ENCODE measurements around the gene EMC6.
A peak's percentile ranks its signal among the peaks of the same experiment; 100 is the strongest.

Gene EMC6

GRCh38 chr17:3668279-3669084, at the start of gene EMC6, which contains the start of gene TAX1BP3:
EMC6 (plus strand) TSS chr17:3668812; CDS start chr17:3669147, 335 bp downstream.
TAX1BP3 (minus strand) TSS chr17:3668578; CDS start chr17:3668526, 52 bp downstream.
- TF ChIP-seq GATA1 (IDR thresholded peaks at IDR 0.05; ENCODE audit: low read depth, low read length), result no peak
- TF ChIP-seq POLR2A (IDR thresholded peaks at IDR 0.05; ENCODE audit: low read length), result peak; percentile 83
- DNase-seq, result peak; percentile 97 to 99

- no peak for DNase-seq
- TF ChIP-seq GATA1 (IDR thresholded peaks at IDR 0.05; ENCODE audit: low read depth, low read length), result no peak
- no peak for TF ChIP-seq POLR2A (IDR thresholded peaks at IDR 0.05; ENCODE audit: low read length)
Measured at GRCh38 chr17:3621146-3621720, 47.4 kb upstream of the EMC6 start.

DNA sequence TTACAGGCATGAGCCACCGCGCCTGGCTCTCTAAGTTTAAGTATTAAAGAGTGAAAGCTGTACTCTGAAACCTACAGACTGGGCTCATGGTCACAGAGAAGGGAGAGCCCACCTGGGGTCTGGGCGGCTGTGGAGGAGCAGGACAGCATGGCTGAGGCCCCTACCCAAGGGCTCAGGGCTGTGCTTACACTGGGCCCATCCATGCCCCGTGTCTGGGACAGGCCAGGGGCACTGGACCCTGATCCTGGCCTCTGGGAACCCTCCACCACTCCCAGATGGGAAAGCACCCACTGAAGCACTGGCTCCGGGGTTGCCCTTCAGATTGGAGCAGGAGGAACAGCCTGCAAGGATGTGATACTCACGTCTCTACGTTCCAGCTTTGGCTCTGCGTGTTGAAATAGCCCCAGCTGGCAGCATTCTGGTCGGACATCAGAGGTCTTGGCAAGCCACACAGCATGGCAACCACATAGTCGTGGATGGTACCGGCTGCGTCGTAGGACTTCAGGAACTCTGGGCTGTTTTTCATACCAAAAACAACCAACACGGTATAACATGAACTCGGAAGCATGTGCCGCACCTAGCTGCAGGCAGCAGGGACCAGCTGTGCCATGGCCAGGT, 45.5 kb upstream of the EMC6 start:
- TF ChIP-seq POLR2A (IDR thresholded peaks at IDR 0.05; ENCODE audit: low read length) (no peak), GATA1 (IDR thresholded peaks at IDR 0.05; ENCODE audit: low read depth, low read length) (no peak)

DNA sequence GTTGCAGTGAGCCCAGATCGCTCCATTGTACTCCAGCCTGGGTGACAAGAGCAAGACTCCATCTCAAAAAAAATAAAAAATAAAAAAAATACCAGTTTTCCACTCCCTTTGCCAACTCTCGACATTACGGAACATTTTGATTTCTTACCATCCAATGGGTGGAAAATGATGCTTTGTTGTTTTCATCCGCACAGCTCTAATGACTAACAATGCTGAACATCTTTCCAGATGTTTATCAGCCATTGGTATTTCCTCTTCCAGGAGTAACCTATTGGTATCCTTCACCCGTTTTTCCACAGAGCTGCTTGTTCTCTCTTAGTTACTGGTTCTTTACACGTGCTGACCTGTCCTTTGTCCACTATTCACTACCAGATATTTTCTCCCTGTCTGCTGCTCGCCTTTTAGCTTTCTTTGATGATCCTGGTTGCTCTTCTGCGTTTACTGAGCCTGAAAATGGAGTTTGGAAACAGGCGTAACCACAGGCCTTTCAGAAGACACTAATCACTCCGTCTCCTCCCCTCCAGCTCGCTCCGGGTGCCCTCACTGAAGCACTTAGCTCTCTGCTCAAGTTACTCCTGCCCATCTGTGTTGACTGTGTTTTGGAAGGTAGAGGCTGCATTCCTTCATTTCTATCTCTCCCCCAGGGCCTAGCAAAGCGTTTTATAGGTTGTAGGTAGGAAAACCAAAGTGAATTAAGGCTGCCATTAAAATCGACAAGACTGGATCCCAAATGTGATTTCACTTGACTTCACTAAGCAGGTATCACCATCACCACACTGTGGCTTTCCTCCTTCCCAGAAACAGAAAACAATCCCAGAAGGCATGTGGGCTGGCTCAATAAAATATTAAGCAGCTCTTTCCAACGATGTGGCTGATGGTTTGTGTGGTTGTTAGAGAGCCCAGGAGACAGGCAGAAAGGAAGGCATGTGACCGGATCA, 41.5 kb upstream of the EMC6 start:
- DNase-seq, result no peak
- TF ChIP-seq POLR2A (IDR thresholded peaks at IDR 0.05; ENCODE audit: low read length) (no peak), GATA1 (IDR thresholded peaks at IDR 0.05; ENCODE audit: low read depth, low read length) (no peak)

More for the DNA sequence above, 45.5 kb upstream of the EMC6 start:
- no peak for DNase-seq

- no peak for DNase-seq
- TF ChIP-seq POLR2A (IDR thresholded peaks at IDR 0.05; ENCODE audit: low read length), result no peak
- TF ChIP-seq GATA1 (IDR thresholded peaks at IDR 0.05; ENCODE audit: low read depth, low read length), result no peak
Measured at GRCh38 chr17:3627769-3628167, 40.8 kb upstream of the EMC6 start.

DNA sequence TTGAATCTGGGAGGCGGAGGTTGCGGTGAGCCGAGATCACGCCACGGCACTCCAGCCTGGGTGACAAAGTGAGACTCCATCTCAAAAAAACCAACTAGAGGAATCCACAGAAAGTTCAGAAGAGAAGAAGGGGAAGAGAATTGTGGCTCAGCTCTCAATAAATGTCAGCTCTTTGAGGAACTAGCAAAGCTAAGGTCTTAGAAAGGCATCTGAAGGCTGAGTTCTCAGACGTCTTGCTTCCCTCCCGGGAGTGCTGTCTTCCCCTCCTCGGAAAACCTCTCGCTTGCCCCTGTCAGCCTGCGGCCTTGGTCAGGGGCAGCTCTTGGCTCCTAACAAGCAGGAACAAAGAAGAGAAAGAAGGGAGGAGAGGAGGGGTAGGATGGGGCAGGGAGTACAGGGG, 37.8 kb upstream of the EMC6 start:
- no peak for TF ChIP-seq POLR2A (IDR thresholded peaks at IDR 0.05; ENCODE audit: low read length)
- no peak for TF ChIP-seq GATA1 (IDR thresholded peaks at IDR 0.05; ENCODE audit: low read depth, low read length)
- no peak for DNase-seq

DNA sequence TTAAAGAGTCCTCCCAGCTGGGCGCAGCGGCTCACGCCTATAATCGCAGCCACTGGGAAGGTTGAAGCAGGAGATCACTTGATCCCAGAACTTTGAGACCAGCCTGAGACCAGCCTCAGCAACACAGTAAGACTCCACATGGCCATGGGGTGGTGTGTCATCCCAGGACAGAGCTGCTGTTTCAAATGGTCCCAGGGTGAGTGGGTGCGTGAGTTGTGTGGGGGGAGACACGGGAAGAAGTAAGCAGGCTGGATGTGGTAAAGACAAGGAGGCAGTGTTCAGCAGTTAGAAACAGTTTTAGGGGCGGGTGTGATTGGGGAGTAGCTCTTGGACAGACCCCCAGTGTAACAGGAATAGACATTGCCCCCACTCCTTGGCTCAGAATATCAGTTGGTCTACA, 36.3 kb upstream of the EMC6 start:
- DNase-seq, result no peak
- TF ChIP-seq GATA1 (IDR thresholded peaks at IDR 0.05; ENCODE audit: low read depth, low read length) (no peak), POLR2A (IDR thresholded peaks at IDR 0.05; ENCODE audit: low read length) (no peak)

- no peak for TF ChIP-seq GATA1 (IDR thresholded peaks at IDR 0.05; ENCODE audit: low read depth, low read length)
- no peak for TF ChIP-seq POLR2A (IDR thresholded peaks at IDR 0.05; ENCODE audit: low read length)
- DNase-seq, result peak in 1 of 2 experiments; percentile 47
Measured at GRCh38 chr17:3635474-3636153, 33.0 kb upstream of the EMC6 start.

GRCh38 chr17:3636154-3636907, 32.3 kb upstream of the EMC6 start, which contains the start of the genes CTNS and SHPK:
CTNS (plus strand) TSS chr17:3636760; CDS start chr17:3640207, 3,447 bp downstream.
SHPK (minus strand) TSS chr17:3636250; CDS start chr17:3636219, 31 bp downstream.
- DNase-seq, result peak; percentile 97
- no peak for TF ChIP-seq GATA1 (IDR thresholded peaks at IDR 0.05; ENCODE audit: low read depth, low read length)
- TF ChIP-seq POLR2A (IDR thresholded peaks at IDR 0.05; ENCODE audit: low read length), result peak; percentile 66

DNA sequence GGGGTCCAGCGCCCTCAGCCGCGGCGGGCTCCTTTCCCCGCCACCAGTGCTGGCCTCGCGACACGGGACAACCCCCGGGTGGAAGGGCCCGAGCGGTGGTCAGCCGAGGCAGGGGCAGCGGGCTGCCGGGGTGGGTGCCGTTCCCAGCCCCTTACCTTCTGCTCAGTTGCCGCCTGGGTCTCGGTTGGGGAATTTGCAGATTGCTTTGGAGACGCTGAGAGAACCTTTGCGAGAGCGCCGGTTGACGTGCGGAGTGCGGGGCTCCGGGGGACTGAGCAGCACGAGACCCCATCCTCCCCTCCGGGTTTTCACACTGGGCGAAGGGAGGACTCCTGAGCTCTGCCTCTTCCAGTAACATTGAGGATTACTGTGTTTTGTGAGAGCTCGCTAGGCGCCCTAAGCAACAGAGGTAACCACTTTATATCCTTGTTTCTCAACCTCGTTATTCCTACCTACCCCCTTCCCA, 31.7 kb upstream of the EMC6 start:
- DNase-seq, result peak; percentile 47 to 62
- TF ChIP-seq POLR2A (IDR thresholded peaks at IDR 0.05; ENCODE audit: low read length) (no peak), GATA1 (IDR thresholded peaks at IDR 0.05; ENCODE audit: low read depth, low read length) (no peak)

GRCh38 chr17:3639981-3640596, 28.5 kb upstream of the EMC6 start:
- TF ChIP-seq POLR2A (IDR thresholded peaks at IDR 0.05; ENCODE audit: low read length) (peak; percentile 34), GATA1 (IDR thresholded peaks at IDR 0.05; ENCODE audit: low read depth, low read length) (no peak)
- DNase-seq, result peak; percentile 86 to 93

Measured in erythroblast (primary cell).